IPS-18c (cell line): ENCODE data around the gene FIBIN.

Experiments used
- H3K4me3 ChIP-seq: 2 replicates; pipeline ENCODE4 v1.7.0; 2013; ENCODE audit warnings: low read depth, mild to moderate bottlenecking, low read length, moderate library complexity; ENCODE audit not compliant: insufficient read depth
- H3K9me3 ChIP-seq: one replicate; pipeline ENCODE4 v1.6.1; 2013; ENCODE audit warnings: mild to moderate bottlenecking, low read length, moderate library complexity; ENCODE audit not compliant: control insufficient read depth, insufficient read depth

Gene FIBIN

GRCh38 chr11:27008811-27009535, 15.1 kb downstream of the FIBIN start:
- no peak overlapping the region for H3K4me3 ChIP-seq
- no peaks in the 10 kb centered on the region for H3K9me3 ChIP-seq

- Histone ChIP-seq H3K9me3 (no peaks in the 10 kb centered on the region), H3K4me3 (no peak overlapping the region)
These were observed 17.8 kb downstream of the FIBIN start for GRCh38 chr11:27011560-27012233.

- H3K4me3 ChIP-seq = no peak overlapping the region
- no peaks in the 10 kb centered on the region for H3K9me3 ChIP-seq
These were observed 18.5 kb downstream of the FIBIN start for GRCh38 chr11:27012234-27012921.

- H3K4me3 ChIP-seq = no peak overlapping the region
- no peaks in the 10 kb centered on the region for H3K9me3 ChIP-seq
These were observed 20.0 kb downstream of the FIBIN start for GRCh38 chr11:27013781-27014361.

- Histone ChIP-seq H3K9me3 (no peaks in the 10 kb centered on the region), H3K4me3 (no peak overlapping the region)
These were observed 25.1 kb downstream of the FIBIN start for GRCh38 chr11:27018902-27019529.

GRCh38 chr11:27020751-27021150, 26.8 kb downstream of the FIBIN start:
- no peak overlapping the region for H3K4me3 ChIP-seq
- no peaks in the 10 kb centered on the region for H3K9me3 ChIP-seq

GRCh38 chr11:27022659-27023251, 28.8 kb downstream of the FIBIN start:
- Histone ChIP-seq H3K4me3 (no peak overlapping the region), H3K9me3 (no peaks in the 10 kb centered on the region)

GRCh38 chr11:27024865-27025264, 31.0 kb downstream of the FIBIN start:
- no peak overlapping the region for H3K4me3 ChIP-seq
- H3K9me3 ChIP-seq = no peaks in the 10 kb centered on the region

- no peaks in the 10 kb centered on the region for H3K9me3 ChIP-seq
- H3K4me3 ChIP-seq = no peak overlapping the region
These were observed 31.5 kb downstream of the FIBIN start for GRCh38 chr11:27025312-27025955.

GRCh38 chr11:27025957-27026733, 32.2 kb downstream of the FIBIN start:
- H3K9me3 ChIP-seq = no peaks in the 10 kb centered on the region
- H3K4me3 ChIP-seq = no peak overlapping the region

- H3K4me3 ChIP-seq = no peak overlapping the region
- no peaks in the 10 kb centered on the region for H3K9me3 ChIP-seq
These were observed 34.7 kb downstream of the FIBIN start for GRCh38 chr11:27028561-27028965.

- no peak overlapping the region for H3K4me3 ChIP-seq
- no peaks in the 10 kb centered on the region for H3K9me3 ChIP-seq
These were observed 36.1 kb downstream of the FIBIN start for GRCh38 chr11:27029966-27030365.

- Histone ChIP-seq H3K4me3 (no peak overlapping the region), H3K9me3 (no peaks in the 10 kb centered on the region)
These were observed 37.8 kb downstream of the FIBIN start for GRCh38 chr11:27031754-27032153.

GRCh38 chr11:27039873-27040272, 46.0 kb downstream of the FIBIN start:
- Histone ChIP-seq H3K9me3 (no peaks in the 10 kb centered on the region), H3K4me3 (no peak overlapping the region)

- H3K9me3 ChIP-seq = no peaks in the 10 kb centered on the region
- no peak within 1 kb of the TSS for H3K4me3 ChIP-seq
These were observed 46.6 kb downstream of the FIBIN start, which contains the start of gene BBOX1 for GRCh38 chr11:27040302-27041115. BBOX1 (plus strand) TSS chr11:27040815; CDS start chr11:27055431, 14,616 bp downstream.
